H54 (cell line): ENCODE measurements around the gene PRR12.
"Not testable (repeated sequence)": the region's sequence is repeated elsewhere in the genome, so short reads cannot be mapped to it uniquely, and the experiment has no call there.

Experiments used
- DNase-seq: peaks from one replicate; pipeline ENCODE4 v3.0.0; 2011; ENCODE audit warnings: low spot score, mixed read lengths; ENCODE audit not compliant: insufficient read length
- FAIRE-seq: peaks from 3 replicates; lab custom pipeline; 2011; peaks lifted over from hg19 to GRCh38; lab: Jason Lieb, UNC
- POLR2A ChIP-seq: IDR thresholded peaks from 2 replicates; pipeline ENCODE4 v1.6.1; 2011; ENCODE audit warnings: low read depth, mild to moderate bottlenecking, low read length

PRR12 gene

GRCh38 chr19:49599378-49600295 is 8.7 kb downstream of the PRR12 start:
- no peak for FAIRE-seq
- DNase-seq: no peak
- TF ChIP-seq POLR2A: no peak

GRCh38 chr19:49601482-49602038 is 10.6 kb downstream of the PRR12 start:
- DNase-seq (no peak), FAIRE-seq (no peak)
- TF ChIP-seq POLR2A: no peak

DNA sequence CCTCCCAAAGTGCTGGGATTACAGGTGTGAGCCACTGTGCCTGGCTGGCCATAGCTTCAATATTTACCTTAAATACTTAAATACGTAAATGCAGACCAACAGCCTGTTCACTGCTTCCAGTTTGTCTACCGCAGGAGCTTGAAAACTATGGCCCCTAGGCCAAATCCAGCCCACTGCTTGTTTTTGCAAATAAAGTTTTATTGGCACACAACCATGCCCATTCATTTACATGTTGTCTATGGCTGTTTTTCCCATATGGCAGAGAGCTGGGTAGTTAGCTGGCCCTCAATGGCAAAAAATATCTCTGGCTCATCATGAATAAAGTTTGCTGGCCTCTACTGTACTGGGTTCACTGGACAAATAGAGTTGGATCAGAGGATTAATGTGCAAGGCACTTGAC is 11.8 kb downstream of the PRR12 start:
- no peak for FAIRE-seq
- DNase-seq: no peak
- TF ChIP-seq POLR2A: no peak

GRCh38 chr19:49605605-49606004 is 14.6 kb downstream of the PRR12 start:
- no peak for FAIRE-seq
- no peak for DNase-seq
- TF ChIP-seq POLR2A: no peak

DNA sequence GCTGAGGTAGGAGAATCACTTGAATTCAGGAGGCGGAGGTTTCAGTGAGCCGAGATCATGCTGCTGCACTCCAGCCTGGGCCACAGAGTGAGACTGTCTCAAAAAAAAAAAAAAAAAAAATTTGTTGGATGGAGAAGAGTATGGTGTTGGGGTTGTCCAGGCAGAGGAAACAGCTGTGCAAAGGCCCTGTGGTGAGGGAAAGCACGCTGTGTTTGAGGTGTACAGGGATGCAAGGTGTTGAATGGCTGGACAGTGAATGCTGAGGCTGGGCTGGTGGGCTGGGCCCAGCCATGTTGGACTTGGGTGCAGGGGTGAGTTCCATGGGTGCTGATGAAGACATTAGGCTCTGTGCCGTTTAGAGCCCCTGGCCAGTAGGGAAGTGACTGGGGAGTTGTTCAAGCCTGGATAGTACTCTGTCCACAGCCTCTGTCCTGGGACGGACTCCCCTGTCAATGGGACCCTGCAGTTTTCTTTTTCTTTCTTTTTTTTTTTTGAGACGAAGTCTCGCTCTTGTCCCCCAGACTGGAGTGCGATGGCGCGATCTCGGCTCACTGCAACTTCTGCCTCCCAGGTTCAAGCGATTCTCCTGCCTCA is 18.6 kb downstream of the PRR12 start:
- FAIRE-seq: no peak
- DNase-seq: no peak
- no peak for TF ChIP-seq POLR2A

DNA sequence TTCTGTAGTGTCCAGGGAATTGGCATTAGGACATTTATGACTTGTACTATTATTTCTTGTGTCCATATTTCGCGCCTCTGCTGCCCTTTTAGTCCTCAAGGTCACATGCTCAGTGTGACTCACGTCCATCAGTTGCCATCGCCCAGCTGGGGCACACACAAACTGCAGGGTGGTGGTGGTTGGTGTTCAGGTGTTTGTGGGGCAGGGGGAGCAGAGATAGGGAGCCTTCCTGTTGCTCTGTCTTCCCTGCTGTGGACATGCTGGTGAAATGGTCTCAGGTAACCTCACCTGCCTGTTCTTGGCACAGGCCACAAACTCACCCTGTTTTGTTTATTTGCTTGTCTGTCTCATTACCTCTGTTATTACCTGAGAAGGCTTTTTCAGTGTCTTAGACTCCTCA is 22.4 kb downstream of the PRR12 start:
- DNase-seq: peak; percentile 83
- TF ChIP-seq POLR2A: no peak
- FAIRE-seq: no peak

- TF ChIP-seq POLR2A: no peak; the same call in 1 of the 2 replicates
- FAIRE-seq (peak; percentile 77), DNase-seq (peak; percentile 94)
Measured at GRCh38 chr19:49614096-49614833, 23.3 kb downstream of the PRR12 start.

DNA sequence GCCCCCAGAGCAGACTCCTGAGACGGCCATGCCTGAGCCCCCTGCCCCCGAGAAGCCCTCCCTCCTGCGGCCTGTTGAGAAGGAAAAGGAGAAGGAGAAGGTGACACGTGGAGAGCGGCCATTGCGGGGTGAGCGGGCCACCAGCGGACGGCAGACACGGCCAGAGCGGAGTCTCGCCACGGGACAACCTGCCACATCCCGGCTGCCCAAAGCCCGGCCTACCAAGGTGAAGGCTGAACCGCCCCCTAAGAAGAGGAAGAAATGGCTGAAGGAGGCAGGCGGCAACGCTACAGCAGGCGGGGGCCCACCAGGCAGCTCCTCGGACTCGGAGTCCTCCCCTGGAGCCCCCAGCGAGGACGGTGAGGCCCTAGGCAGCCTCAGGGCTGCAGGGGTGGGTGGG is 24.9 kb downstream of the PRR12 start:
- no peak for TF ChIP-seq POLR2A
- DNase-seq (no peak), FAIRE-seq (no peak)

DNA sequence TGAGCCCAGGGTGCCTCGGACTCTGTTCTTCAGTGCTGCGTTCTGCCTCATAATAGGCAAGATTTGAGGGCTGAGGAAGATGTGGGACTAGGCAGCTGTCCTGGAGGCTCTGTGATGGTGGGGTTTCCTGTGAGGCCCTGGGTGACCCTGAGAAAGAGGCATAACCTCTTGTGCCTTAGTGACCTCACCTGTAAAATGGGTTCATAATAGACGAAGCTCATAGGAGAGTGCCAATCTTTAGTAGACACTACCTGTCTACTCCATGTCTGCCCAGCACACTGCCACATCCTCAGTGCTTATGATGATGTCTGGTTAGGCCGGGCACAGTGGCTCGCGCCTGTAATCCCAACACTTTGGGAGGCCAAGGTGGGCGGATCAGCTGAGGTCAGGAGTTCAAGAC is 25.6 kb downstream of the PRR12 start:
- DNase-seq (no peak), FAIRE-seq (no peak)
- no peak for TF ChIP-seq POLR2A

DNA sequence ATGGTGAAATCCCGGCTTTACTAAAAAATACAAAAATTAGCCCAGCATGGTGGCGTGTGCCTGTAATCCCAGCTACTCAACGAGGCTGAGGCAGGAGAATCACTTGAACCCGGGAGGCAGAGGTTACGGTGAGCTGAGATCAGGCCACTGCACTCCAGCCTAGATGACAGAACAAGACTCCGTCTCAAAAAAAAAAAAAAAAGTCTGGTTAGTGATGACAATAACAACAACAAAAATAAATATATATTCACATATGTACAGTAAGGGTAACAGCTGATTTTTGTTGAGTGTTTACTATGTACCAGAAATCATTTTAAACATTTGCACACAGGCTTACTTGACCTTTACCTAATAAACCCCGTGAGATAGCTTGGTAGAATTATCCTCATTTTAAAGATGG is 26.0 kb downstream of the PRR12 start:
- DNase-seq (no peak), FAIRE-seq (no peak)
- no peak for TF ChIP-seq POLR2A

DNA sequence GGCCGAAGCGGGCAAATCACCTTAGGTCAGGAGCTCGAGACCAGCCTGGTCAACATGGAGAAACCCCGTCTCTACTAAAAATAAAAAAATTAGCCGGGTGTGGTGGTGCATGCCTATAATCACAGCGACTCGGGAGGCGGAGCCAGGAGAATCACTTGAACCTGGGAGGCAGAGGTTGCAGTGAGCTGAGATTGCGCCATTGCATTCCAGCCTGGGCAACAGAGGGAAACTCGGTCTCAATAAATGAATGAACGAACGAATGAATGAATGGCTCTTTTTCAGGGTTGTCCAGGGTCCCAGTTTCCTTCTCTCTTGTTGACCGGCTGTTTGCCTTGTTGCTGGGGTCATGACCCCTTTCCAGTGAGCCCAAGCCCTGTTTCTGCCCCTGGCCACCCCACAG is 26.9 kb downstream of the PRR12 start:
- FAIRE-seq, DNase-seq: not testable (repeated sequence)

- TF ChIP-seq POLR2A: no peak
- DNase-seq: no peak
- FAIRE-seq: no peak
Measured at GRCh38 chr19:49624967-49625910, 34.3 kb downstream of the PRR12 start.

DNA sequence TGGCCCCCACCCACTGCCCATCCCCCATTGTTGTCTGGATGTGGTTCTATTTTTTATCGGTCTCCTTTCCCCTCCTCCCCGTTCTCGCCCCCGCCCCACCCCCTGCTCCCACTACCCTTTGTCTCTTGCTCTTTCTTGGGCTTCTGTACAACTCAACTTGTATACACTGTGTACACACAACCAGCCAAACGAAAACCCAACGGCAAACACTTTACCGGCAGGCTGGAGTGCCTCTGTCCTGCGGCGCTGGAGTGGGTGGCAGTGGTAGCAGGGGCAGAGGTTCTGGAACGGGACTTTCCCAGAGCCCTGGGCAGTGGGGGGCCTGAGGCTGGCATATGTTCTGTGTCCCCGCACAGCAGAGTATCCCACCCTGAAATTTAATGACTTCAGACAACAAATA is 35.2 kb downstream of the PRR12 start:
- no peak for TF ChIP-seq POLR2A
- DNase-seq: no peak

More for the DNA sequence above, 35.2 kb downstream of the PRR12 start:
- no peak for FAIRE-seq
